OCI-LY7 (cell line): ENCODE data around the gene PARD3. TPM values are rescaled to one million over a fixed set of nuclear protein-coding genes. Genes with fewer than 3 reads are reported as not detected.

Experiments
- BruUV-seq: library from RNA; stranded (reverse); fragments of 400-500 nt; replicated peaks from 2 replicates; lab custom pipeline; 2021; lab: Mats Ljungman, UMichigan
- CTCF ChIA-PET: fragments of 300-600 bp; sonication (Branson Sonifier 250); formaldehyde crosslinking; loops from one replicate; lab custom pipeline; 2022; ENCODE audit warnings: antibody characterized with exemption; ENCODE audit not compliant: unreplicated experiment; lab: Charles Lee
- POLR2A ChIA-PET: fragments of 300-600 bp; sonication (Branson Sonifier 250); formaldehyde crosslinking; loops from one replicate; lab custom pipeline; 2022; ENCODE audit warnings: antibody characterized with exemption; lab: Charles Lee
- DNase-seq: peaks from one replicate; pipeline ENCODE4 v3.0.0-alpha.2; 2015; ENCODE audit warnings: low spot score
- H2AFZ ChIP-seq: fragments of 200-600 bp; sonication (generic), shearing (Covaris generic); 2 replicates; pipeline ENCODE4 v1.6.1; 2014; ENCODE audit warnings: mild to moderate bottlenecking, antibody characterized with exemption, low read length, moderate library complexity
- H3K27ac ChIP-seq: fragments of 200-600 bp; sonication (generic); 2 replicates; pipeline ENCODE4 v1.5.1; 2014; ENCODE audit warnings: mixed run types, low read depth, mild to moderate bottlenecking, moderate library complexity, low read length, inconsistent platforms; ENCODE audit not compliant: poor library complexity, severe bottlenecking
- H3K36me3 ChIP-seq: fragments of 200-600 bp; sonication (generic); 2 replicates; pipeline ENCODE4 v1.6.1; 2014; ENCODE audit warnings: mild to moderate bottlenecking, antibody characterized with exemption, low read length, moderate library complexity, mixed read lengths; ENCODE audit not compliant: insufficient read depth
- H3K4me1 ChIP-seq: fragments of 200-600 bp; sonication (generic); 2 replicates; pipeline ENCODE4 v1.5.1; 2014; ENCODE audit warnings: mild to moderate bottlenecking, low read length; ENCODE audit not compliant: insufficient read depth, poor library complexity, severe bottlenecking
- H3K4me2 ChIP-seq: fragments of 200-600 bp; sonication (generic); 2 replicates; pipeline ENCODE4 v1.6.1; 2014; ENCODE audit warnings: mild to moderate bottlenecking, low read length
- H3K4me3 ChIP-seq: fragments of 200-600 bp; sonication (generic); 2 replicates; pipeline ENCODE4 v1.5.1; 2014; ENCODE audit warnings: mild to moderate bottlenecking, low read depth, low read length; ENCODE audit not compliant: poor library complexity, severe bottlenecking
- H3K79me2 ChIP-seq: fragments of 200-600 bp; sonication (generic); 2 replicates; pipeline ENCODE4 v1.6.1; 2016; ENCODE audit warnings: low read depth, mild to moderate bottlenecking, low read length, moderate library complexity, mixed read lengths; ENCODE audit not compliant: insufficient read depth
- H3K9me2 ChIP-seq: fragments of 200-600 bp; sonication (generic); 2 replicates; pipeline ENCODE4 v1.6.1; 2016; ENCODE audit warnings: mild to moderate bottlenecking, low read length, mixed read lengths; ENCODE audit not compliant: insufficient read depth
- H3K9me3 ChIP-seq: fragments of 200-600 bp; sonication (generic); 2 replicates; pipeline ENCODE4 v1.6.1; 2014; ENCODE audit warnings: mild to moderate bottlenecking, mixed run types, low read length, mixed read lengths
- H4K20me1 ChIP-seq: fragments of 200-600 bp; sonication (generic); 2 replicates; pipeline ENCODE4 v1.6.1; 2014; ENCODE audit warnings: mild to moderate bottlenecking, antibody characterized with exemption, low read length, moderate library complexity, mixed read lengths; ENCODE audit not compliant: insufficient read depth
- CTCF ChIP-seq: fragments of 200-600 bp; sonication (generic); conservative IDR thresholded peaks from 2 replicates; pipeline ENCODE4 v1.5.1; 2014; ENCODE audit warnings: mild to moderate bottlenecking, antibody characterized with exemption, low read length, moderate library complexity, mixed read lengths
- EZH2phosphoT487 ChIP-seq: fragments of 200-600 bp; sonication (generic); IDR thresholded peaks from 2 replicates; pipeline ENCODE4 v1.6.1; 2018; ENCODE audit warnings: low read depth, borderline replicate concordance, mild to moderate bottlenecking, mixed run types, antibody characterized with exemption, low read length, moderate library complexity, mixed read lengths
- intact Hi-C: fragments of 100-400 bp; cut with micrococcal nuclease; formaldehyde crosslinking; loops from one replicate; pipeline ENCODE4 v1.10.0; 2022; ENCODE audit not compliant: unreplicated experiment
- total RNA-seq, 2 experiments: library from RNA; depleted of rRNA in 1 of 2; stranded (reverse); fragments of >200 nt in 1 of 2; shearing (Covaris generic) in 1 of 2; gene quantifications; 2 replicates each; pipeline ENCODE4 v1.2.3, GENCODE V29; 2014 to 2022

The PARD3 gene
- total RNA-seq, 2 experiments from 2014 or later: not detected

GRCh38 chr10:34166823-34167222, 648.3 kb downstream of the PARD3 start:
- H2AFZ ChIP-seq: no peak overlapping the region
- H3K4me1 ChIP-seq: no peaks in the 10 kb centered on the region
- POLR2A ChIA-PET: interaction anchor here (0.6 to 1.0 kb wide), 2 partner anchors 25 kb away, joined by 3 to 6 read pairs; no protein-coding TSS in a partner anchor
- TF ChIP-seq CTCF: no peak
- TF ChIP-seq EZH2phosphoT487: no peak
- no peaks in the 10 kb centered on the region for H3K9me2 ChIP-seq
- CTCF ChIA-PET: no interaction called here
- DNase-seq: no peak
- H3K36me3 ChIP-seq: no peaks in the 10 kb centered on the region
- H4K20me1 ChIP-seq: no peaks in the 10 kb centered on the region
- no peaks in the 10 kb centered on the region for H3K9me3 ChIP-seq
- H3K4me2 ChIP-seq: no peak overlapping the region
- H3K4me3 ChIP-seq: no peak overlapping the region
- no peaks in the 10 kb centered on the region for H3K79me2 ChIP-seq
- intact Hi-C loops: no loop called here
- no peak overlapping the region for H3K27ac ChIP-seq
- BruUV-seq: no TSS peak

GRCh38 chr10:34166354-34166753, 648.7 kb downstream of the PARD3 start:
- H3K4me1 ChIP-seq: no peaks in the 10 kb centered on the region
- intact Hi-C loops: no loop called here
- CTCF ChIA-PET: no interaction called here
- no peaks in the 10 kb centered on the region for H3K9me2 ChIP-seq
- no peak overlapping the region for H3K4me3 ChIP-seq
- no TSS peak for BruUV-seq
- no peaks in the 10 kb centered on the region for H3K36me3 ChIP-seq
- no peaks in the 10 kb centered on the region for H3K9me3 ChIP-seq
- no peak for DNase-seq
- H3K27ac ChIP-seq: no peak overlapping the region
- H4K20me1 ChIP-seq: no peaks in the 10 kb centered on the region
- POLR2A ChIA-PET: interaction anchor here (0.6 kb wide), 2 partner anchors 24 to 744 kb away, joined by 4 to 6 read pairs; no protein-coding TSS in a partner anchor
- TF ChIP-seq CTCF: no peak
- no peak for TF ChIP-seq EZH2phosphoT487
- no peak overlapping the region for H3K4me2 ChIP-seq
- H3K79me2 ChIP-seq: no peaks in the 10 kb centered on the region
- H2AFZ ChIP-seq: no peak overlapping the region

GRCh38 chr10:34164029-34164428, 651.1 kb downstream of the PARD3 start:
- Histone ChIP-seq H3K4me3 (no peak overlapping the region), H3K4me1 (no peaks in the 10 kb centered on the region), H3K79me2 (no peaks in the 10 kb centered on the region), H2AFZ (no peak overlapping the region), H3K9me3 (no peaks in the 10 kb centered on the region), H3K9me2 (no peaks in the 10 kb centered on the region), H4K20me1 (no peaks in the 10 kb centered on the region), H3K36me3 (no peaks in the 10 kb centered on the region), H3K4me2 (no peak overlapping the region), H3K27ac (no peak overlapping the region)
- CTCF ChIA-PET: no interaction called here
- no peak for TF ChIP-seq CTCF
- no peak for TF ChIP-seq EZH2phosphoT487
- DNase-seq: no peak
- BruUV-seq: no TSS peak
- POLR2A ChIA-PET: no interaction called here
- intact Hi-C loops: no loop called here
